Suppressor macrophage treated with lipopolysaccharide for 1 hour (primary cell): Measurements from ENCODE around the gene FILIP1L.
A peak's percentile ranks its signal among the peaks of the same experiment; 100 is the strongest.

ENCODE experiments used
- DNase-seq, 3 donors: peaks; one replicate each; pipeline ENCODE4 v3.0.0-alpha.2; 2020 to 2022

Gene FILIP1L

GRCh38 chr3:100005665-100006393 is 108.5 kb downstream of the FILIP1L start:
- peak; percentile 32 to 51 (median 50) for DNase-seq

DNA sequence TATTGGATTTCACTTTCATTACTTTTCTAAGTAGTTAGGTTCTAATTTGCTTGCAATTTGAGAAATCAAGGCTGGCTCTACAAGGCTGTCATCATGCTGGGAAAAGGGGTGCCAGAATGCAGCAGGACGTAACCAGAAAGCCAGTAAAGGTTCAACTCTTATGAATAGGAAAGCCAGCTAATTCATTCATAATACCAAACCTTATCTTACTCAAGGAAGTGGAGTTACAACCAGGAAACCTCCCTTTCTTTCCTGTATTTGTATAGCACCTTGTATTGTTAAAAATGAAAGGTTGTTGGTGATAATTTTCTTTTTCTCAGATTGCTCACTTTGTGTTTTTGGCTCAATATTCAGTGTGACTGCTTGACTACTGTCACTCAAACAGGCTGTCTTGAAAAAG is 109.4 kb downstream of the FILIP1L start:
- DNase-seq = no peak

- DNase-seq = no peak
Observed at GRCh38 chr3:100003609-100004503, 110.4 kb downstream of the FILIP1L start.

- DNase-seq = no peak
Observed at GRCh38 chr3:100002599-100003350, 111.5 kb downstream of the FILIP1L start.

DNA sequence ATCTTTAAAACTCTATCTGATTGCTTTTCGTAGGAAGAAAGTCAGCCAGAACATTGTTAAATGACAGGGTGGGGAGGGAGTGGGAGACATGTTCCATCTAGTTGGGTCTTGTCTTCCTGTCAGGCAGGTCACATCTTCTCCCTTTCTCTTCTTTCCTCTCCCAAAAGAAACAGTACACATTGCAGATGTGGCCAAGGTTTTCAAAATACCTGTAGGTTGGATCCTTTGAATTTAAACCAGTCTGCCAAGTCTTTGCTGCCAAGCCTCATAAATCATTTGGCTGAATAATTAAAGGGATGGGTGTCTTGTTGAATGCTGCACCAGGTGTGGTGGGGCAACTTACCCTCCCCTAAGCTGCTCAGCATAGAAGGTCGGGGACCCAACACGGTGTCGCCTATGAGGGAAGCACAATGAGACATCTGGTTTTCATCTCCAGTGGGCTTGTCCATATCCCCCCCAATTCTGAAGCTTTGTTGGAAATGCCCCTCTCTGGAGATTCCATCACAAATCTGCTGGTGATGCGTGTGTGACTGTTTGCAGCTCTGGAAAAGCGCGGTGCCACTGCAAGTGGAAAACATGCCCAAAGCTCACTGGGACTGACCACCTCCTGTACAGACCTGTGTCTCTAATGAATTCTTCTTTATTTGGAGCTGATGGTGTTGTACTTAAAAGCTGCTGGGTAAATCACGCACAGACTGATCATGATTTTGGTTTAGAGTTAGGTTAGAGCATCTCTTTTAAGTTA is 112.6 kb downstream of the FILIP1L start:
- no peak for DNase-seq

DNA sequence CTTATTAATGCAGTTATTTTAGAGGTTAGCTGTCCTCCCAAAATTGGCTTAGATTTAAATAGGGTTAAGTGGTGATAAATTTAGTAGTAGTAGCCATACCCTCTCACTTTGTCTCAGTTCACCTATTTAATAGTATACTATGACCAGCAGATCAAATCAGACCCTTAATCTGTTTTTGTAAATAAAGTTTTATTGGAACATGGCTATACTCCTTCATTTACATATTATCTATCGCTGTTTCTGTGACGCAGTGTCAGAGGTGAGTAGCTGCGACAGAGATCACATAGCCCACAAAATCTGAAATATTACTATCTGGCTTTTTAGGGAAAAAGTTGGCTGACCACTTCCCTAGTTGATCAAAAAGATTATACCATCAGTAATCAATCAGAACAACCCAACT is 113.2 kb downstream of the FILIP1L start:
- no peak for DNase-seq

- DNase-seq = no peak
Observed at GRCh38 chr3:99999536-99999935, 114.8 kb downstream of the FILIP1L start.

- no peak for DNase-seq
Observed at GRCh38 chr3:99997293-99997692, 117.0 kb downstream of the FILIP1L start.

DNA sequence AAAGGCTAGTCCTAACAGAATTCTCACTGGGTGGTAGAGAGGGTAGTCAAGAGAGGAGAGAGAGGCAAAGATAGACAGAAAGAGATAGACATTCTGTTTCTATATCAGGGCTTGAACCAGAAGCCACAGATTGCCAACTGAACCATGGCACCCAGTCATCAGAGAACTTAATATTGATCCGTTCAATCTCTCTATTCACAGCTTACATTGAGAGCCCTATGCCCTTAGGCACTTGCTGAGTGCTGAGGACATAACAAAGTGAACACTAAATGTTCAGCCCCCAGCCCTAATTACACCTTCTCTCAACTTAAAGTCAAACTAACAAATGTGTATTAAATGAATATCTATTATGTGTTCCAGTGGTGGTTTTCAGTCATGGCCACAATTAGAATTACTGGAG is 124.1 kb downstream of the FILIP1L start:
- no peak for DNase-seq

- DNase-seq = no peak
Observed at GRCh38 chr3:99984668-99985067, 129.6 kb downstream of the FILIP1L start.

GRCh38 chr3:99984139-99984538 is 130.2 kb downstream of the FILIP1L start:
- no peak for DNase-seq

GRCh38 chr3:99982650-99983049 is 131.7 kb downstream of the FILIP1L start:
- no peak for DNase-seq

DNA sequence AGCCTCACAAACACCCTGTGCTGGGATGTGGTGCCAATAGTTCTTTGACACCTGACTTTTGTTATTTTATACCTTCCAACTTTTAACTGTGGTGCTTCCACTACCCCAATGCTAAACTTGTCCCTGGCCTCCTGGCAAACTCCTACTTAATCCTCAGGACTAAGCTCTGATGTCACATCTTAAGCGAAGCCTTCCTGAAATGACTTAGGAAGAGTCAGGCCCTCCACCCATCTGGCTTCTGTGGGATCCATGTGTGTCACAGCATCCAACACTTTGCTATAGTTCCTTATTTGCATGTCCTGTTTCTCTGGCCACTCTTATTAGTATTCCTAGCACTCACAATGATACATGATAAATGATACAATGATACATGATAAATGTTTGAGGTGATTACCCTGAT is 133.2 kb downstream of the FILIP1L start:
- no peak for DNase-seq

DNA sequence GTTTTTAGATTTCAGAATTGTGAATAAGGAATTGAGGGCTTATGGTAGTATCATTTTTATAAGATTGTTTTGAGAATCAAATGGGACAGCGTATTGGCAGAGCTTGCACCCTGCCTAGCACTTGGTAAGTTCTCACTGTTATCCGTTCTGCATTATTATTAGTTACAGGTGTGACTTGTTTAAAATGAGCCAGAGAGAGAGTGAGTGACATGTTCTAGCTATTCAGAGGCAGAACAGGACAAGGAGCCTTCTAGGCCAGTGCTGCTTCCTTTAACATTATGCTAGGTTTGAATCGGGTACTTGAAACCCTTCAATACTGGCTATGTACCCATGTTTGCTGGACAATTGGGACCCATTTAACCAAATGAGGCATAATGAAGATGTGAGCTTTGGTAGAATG is 133.7 kb downstream of the FILIP1L start:
- no peak for DNase-seq

- DNase-seq = no peak
Observed at GRCh38 chr3:99978221-99978620, 136.1 kb downstream of the FILIP1L start.

GRCh38 chr3:99976584-99976983 is 137.7 kb downstream of the FILIP1L start:
- no peak for DNase-seq

GRCh38 chr3:99974989-99975388 is 139.3 kb downstream of the FILIP1L start:
- no peak for DNase-seq

GRCh38 chr3:99972380-99973104 is 141.8 kb downstream of the FILIP1L start:
- DNase-seq = no peak

GRCh38 chr3:99971761-99972160 is 142.5 kb downstream of the FILIP1L start:
- DNase-seq = no peak

DNA sequence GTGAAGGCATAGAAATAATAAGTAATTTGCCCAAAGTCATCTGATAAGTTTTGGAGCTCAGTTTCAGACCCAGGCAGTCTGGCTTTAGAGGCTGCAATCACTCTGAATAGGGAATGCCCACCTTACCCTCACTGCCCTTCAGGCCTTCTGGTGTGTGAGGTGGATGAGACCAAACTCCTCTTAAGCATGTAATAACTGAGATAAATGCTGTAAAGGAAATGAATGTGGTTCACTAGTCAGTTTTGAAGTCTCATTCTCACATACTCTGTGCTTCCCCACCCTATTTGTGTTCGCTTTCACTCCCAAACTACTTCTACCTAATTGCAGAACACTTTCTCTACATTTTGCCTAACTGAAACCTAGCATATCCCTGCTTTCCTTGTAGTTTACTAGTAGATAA is 144.1 kb downstream of the FILIP1L start:
- DNase-seq = no peak

- DNase-seq = peak; percentile 66 to 83 (median 83)
Observed at GRCh38 chr3:99969136-99969535, 145.2 kb downstream of the FILIP1L start.

DNA sequence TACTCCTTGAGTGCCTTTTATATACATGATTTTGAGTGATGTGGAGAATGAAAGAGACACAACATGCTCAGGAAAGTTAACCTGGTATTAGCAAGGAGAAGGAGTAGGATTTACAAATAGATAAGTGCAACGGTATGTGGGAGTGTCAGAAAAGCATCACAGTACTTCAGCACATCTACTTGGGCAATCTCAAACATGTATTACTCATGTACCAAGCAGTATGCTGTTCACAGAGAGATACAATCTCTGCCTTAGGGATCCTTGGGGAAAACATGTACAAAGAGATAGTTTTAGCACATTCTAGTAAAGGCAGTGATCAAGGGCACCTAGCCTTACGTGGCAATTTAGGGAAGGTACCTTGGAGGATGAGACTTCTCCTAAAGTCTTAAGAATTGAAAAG is 146.5 kb downstream of the FILIP1L start:
- DNase-seq = no peak
